CD14-positive monocyte (primary cell): ENCODE measurements around the gene SLC43A3. TPM values are rescaled to one million over a fixed set of nuclear protein-coding genes. Genes with fewer than 3 reads are reported as not detected.

ENCODE experiments used
- DNase-seq, 3 donors: peaks; one replicate each; pipeline ENCODE4 v3.0.0-alpha.2; 2011 to 2022
- H2AFZ ChIP-seq: 2 replicates; pipeline ENCODE4 v1.6.0; 2012; ENCODE audit warnings: mild to moderate bottlenecking, low read depth, low read length, inconsistent platforms; ENCODE audit not compliant: insufficient read depth, poor library complexity, severe bottlenecking
- H3K27ac ChIP-seq, 2 donors: 1 replicate in 1 of 2; 2 replicates in 1 of 2; pipeline ENCODE4 v1.5.1; 2012 to 2013; ENCODE audit warnings: low read length in 2 of 2, control low read depth in 1 of 2, inconsistent platforms in 1 of 2, low read depth in 1 of 2, mild to moderate bottlenecking in 1 of 2
- H3K27me3 ChIP-seq, 2 donors: one replicate each; pipeline versions ENCODE4 v1.6.0 to v1.6.1; 2011 to 2013; ENCODE audit warnings: low read length in 2 of 2; ENCODE audit not compliant: control insufficient read depth in 2 of 2, insufficient read depth in 2 of 2
- H3K36me3 ChIP-seq, 2 donors: replicated peaks in 1 of 2; 1 replicate in 1 of 2; 2 replicates in 1 of 2; pipeline versions ENCODE4 v1.5.1 to v1.6.1; 2012 to 2013; ENCODE audit warnings: low read length in 2 of 2, control low read depth in 1 of 2, inconsistent platforms in 1 of 2, mild to moderate bottlenecking in 1 of 2; ENCODE audit not compliant: insufficient read depth in 2 of 2, control insufficient read depth in 1 of 2
- H3K4me1 ChIP-seq, 2 donors: 1 replicate in 1 of 2; 2 replicates in 1 of 2; pipeline versions ENCODE4 v1.5.1 to v1.6.1; 2012 to 2013; ENCODE audit warnings: low read length in 2 of 2, control low read depth in 1 of 2, inconsistent platforms in 1 of 2, mild to moderate bottlenecking in 1 of 2, moderate library complexity in 1 of 2; ENCODE audit not compliant: insufficient read depth in 2 of 2, control insufficient read depth in 1 of 2
- H3K4me2 ChIP-seq: replicated peaks from 2 replicates; pipeline ENCODE3; 2012; ENCODE audit warnings: low read length, moderate library complexity, mild to moderate bottlenecking; ENCODE audit not compliant: poor library complexity, severe bottlenecking; ENCODE audit errors: extremely low read depth
- H3K4me3 ChIP-seq, 3 experiments: fragments of 200-600 bp in 1 of 3; sonication (generic) in 1 of 3; replicated peaks in 1 of 3; 1 replicate in 2 of 3; 2 replicates in 1 of 3; pipeline ENCODE4 v1.5.1; 2011 to 2013; ENCODE audit warnings: low read length in 3 of 3, mild to moderate bottlenecking in 3 of 3, control low read depth in 2 of 3, low read depth in 2 of 3, inconsistent platforms in 1 of 3, moderate library complexity in 1 of 3
- H3K79me2 ChIP-seq: 2 replicates; pipeline ENCODE4 v1.6.0; 2012; ENCODE audit warnings: mild to moderate bottlenecking, control low read depth, inconsistent platforms, low read length, moderate library complexity; ENCODE audit not compliant: insufficient read depth
- H3K9ac ChIP-seq: 2 replicates; pipeline ENCODE4 v1.6.0; 2017; ENCODE audit warnings: low read length, mild to moderate bottlenecking; ENCODE audit not compliant: insufficient read depth, poor library complexity, severe bottlenecking
- H3K9me3 ChIP-seq, 2 donors: replicated peaks in 1 of 2; 1 replicate in 1 of 2; 2 replicates in 1 of 2; pipeline versions ENCODE4 v1.5.1 to v1.6.1; 2012 to 2013; ENCODE audit warnings: low read length in 2 of 2, control low read depth in 1 of 2; ENCODE audit not compliant: control insufficient read depth in 1 of 2, insufficient read depth in 1 of 2
- H4K20me1 ChIP-seq: 2 replicates; pipeline ENCODE4 v1.6.0; 2012; ENCODE audit warnings: mild to moderate bottlenecking, low read length, control low read depth, moderate library complexity; ENCODE audit not compliant: insufficient read depth
- H3K27ac Mint-ChIP-seq, 7 donors: one replicate each; pipeline ENCODE4 v1.8.0; 2020; ENCODE audit warnings: mild to moderate bottlenecking in 7 of 7, mixed read lengths in 7 of 7, moderate library complexity in 6 of 7, inconsistent platforms in 2 of 7
- H3K27me3 Mint-ChIP-seq, 3 donors: one replicate each; pipeline ENCODE4 v1.8.0; 2021 to 2022; ENCODE audit warnings: low read depth in 3 of 3, mild to moderate bottlenecking in 3 of 3, mixed read lengths in 3 of 3, moderate library complexity in 3 of 3, inconsistent platforms in 1 of 3
- H3K36me3 Mint-ChIP-seq, 2 donors: one replicate each; pipeline ENCODE4 v1.8.0; 2020; ENCODE audit warnings: mixed read lengths in 2 of 2, inconsistent platforms in 1 of 2, mild to moderate bottlenecking in 1 of 2
- H3K4me1 Mint-ChIP-seq: one replicate; pipeline ENCODE4 v1.8.0; 2020; ENCODE audit warnings: mild to moderate bottlenecking, mixed read lengths
- H3K4me3 Mint-ChIP-seq, 2 donors: one replicate each; pipeline ENCODE4 v1.8.0; 2020; ENCODE audit warnings: mild to moderate bottlenecking in 2 of 2, mixed read lengths in 2 of 2, moderate library complexity in 1 of 2
- H3K9me3 Mint-ChIP-seq, 7 donors: one replicate each; pipeline ENCODE4 v1.8.0; 2020 to 2022; ENCODE audit warnings: mixed read lengths in 7 of 7, mild to moderate bottlenecking in 6 of 7, moderate library complexity in 6 of 7, inconsistent platforms in 2 of 7
- WGBS: methylation state at CpG from one replicate; pipeline ENCODE4 v1.1.5; 2013; ENCODE audit warnings: missing lambda C conversion rate; ENCODE audit not compliant: insufficient coverage; 5-methylcytosine and 5-hydroxymethylcytosine counted together
- intact Hi-C, 2 donors: fragments of 100-400 bp; cut with micrococcal nuclease; formaldehyde crosslinking; loops; one replicate each; pipeline versions ENCODE4 v1.15.0 to v1.15.1; 2023
- polyA plus RNA-seq, 3 donors: library from polyadenylated mRNA; depleted of rRNA in 1 of 3; unstranded in 2 of 3; stranded (reverse) in 1 of 3; fragments of 300-500 nt in 2 of 3; fragments of >200 nt in 1 of 3; fragmentation: Illumina TruSeq in 2 of 3; gene quantifications; 1 replicate in 2 of 3; 2 replicates in 1 of 3; pipeline ENCODE4 v1.2.3, GENCODE V29; 2012 to 2021
- TF ChIP-seq, protein P1 (sequence below): fragments of 200-600 bp; IDR thresholded peaks from one replicate; pipeline ENCODE4 v1.8.0; 2022; ENCODE audit warnings: antibody characterized with exemption, mild to moderate bottlenecking

Gene SLC43A3
- polyA plus RNA-seq, 3 donors = 82.4 to 116 (median 109) TPM

- H4K20me1 ChIP-seq = peaks cover 59% of the 10 kb centered on the region
- no peak overlapping the region for H3K9ac ChIP-seq
- peak overlapping the region in 1 of 2 donors; percentile 63 for H3K27ac ChIP-seq
- Mint-ChIP-seq H3K4me3 (no peak overlapping the region), H3K9me3 (peaks cover 4 to 17% (median 9%) of the 10 kb centered on the region in 7 donors), H3K27ac (peak overlapping the region; percentile 35 to 91 (median 77)), H3K27me3 (peaks cover 0 to 3% (median 2%) of the 10 kb centered on the region in 3 donors), H3K36me3 (peaks cover 57 to 61% of the 10 kb centered on the region in 2 donors), H3K4me1 (peaks cover 34% of the 10 kb centered on the region)
- peaks cover 25 to 26% of the 10 kb centered on the region in 2 donors for H3K4me1 ChIP-seq
- TF ChIP-seq, protein P1, sequence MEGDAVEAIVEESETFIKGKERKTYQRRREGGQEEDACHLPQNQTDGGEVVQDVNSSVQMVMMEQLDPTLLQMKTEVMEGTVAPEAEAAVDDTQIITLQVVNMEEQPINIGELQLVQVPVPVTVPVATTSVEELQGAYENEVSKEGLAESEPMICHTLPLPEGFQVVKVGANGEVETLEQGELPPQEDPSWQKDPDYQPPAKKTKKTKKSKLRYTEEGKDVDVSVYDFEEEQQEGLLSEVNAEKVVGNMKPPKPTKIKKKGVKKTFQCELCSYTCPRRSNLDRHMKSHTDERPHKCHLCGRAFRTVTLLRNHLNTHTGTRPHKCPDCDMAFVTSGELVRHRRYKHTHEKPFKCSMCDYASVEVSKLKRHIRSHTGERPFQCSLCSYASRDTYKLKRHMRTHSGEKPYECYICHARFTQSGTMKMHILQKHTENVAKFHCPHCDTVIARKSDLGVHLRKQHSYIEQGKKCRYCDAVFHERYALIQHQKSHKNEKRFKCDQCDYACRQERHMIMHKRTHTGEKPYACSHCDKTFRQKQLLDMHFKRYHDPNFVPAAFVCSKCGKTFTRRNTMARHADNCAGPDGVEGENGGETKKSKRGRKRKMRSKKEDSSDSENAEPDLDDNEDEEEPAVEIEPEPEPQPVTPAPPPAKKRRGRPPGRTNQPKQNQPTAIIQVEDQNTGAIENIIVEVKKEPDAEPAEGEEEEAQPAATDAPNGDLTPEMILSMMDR = no peak
- no peaks in the 10 kb centered on the region for H3K27me3 ChIP-seq
- H3K4me2 ChIP-seq = peak overlapping the region; percentile 38
- H3K79me2 ChIP-seq = peaks cover 12% of the 10 kb centered on the region
- intact Hi-C loops = no loop called here
- WGBS = 0% methylated on average over 1 of the region's 4 CpGs
- peak overlapping the region in 1 of 3 experiments; percentile 2 for H3K4me3 ChIP-seq
- peaks cover 46 to 58% of the 10 kb centered on the region in 2 donors for H3K36me3 ChIP-seq
- no peak overlapping the region for H2AFZ ChIP-seq
- peaks cover 0 to 9% of the 10 kb centered on the region in 2 donors for H3K9me3 ChIP-seq
- DNase-seq = peak; percentile 53 to 89 (median 72)
These were observed 20.5 kb downstream of the SLC43A3 start for GRCh38 chr11:57406337-57406904.

DNA sequence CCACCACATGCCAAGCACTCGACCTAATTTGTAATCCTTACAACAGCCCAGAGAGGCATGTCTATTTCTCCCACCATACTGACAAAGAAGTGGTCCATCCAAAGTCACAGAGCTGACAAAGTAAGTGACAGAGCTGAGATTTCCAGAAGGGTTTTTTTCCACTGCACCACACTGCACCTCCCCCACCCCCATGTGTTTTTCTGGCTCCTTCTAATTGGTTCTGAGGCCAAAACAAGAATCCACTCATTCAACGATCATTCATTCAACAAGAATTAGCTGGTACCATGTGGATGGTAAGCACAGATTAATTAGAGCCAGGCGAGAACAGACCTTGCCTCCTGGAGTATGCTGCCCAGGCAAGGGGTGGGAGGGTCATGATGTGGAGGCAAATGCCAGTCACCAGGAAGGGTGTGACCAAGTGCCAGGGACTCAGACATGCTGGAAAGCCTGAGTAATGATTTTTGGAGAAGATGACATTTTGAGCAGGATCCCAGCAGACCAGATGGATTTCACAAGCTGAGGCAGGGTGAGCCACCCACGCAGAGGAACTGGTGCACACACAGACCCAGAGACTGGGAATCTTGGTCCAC lies 21.6 kb downstream of the SLC43A3 start:
- TF ChIP-seq, protein P1 = no peak
- Histone ChIP-seq H3K27ac (peak overlapping the region in 1 of 2 donors; percentile 63), H3K79me2 (peaks cover 9% of the 10 kb centered on the region), H3K4me3 (no peak overlapping the region), H3K4me2 (no peak overlapping the region), H3K4me1 (peaks cover 25 to 26% of the 10 kb centered on the region in 2 donors), H3K36me3 (peaks cover 36 to 48% of the 10 kb centered on the region in 2 donors), H4K20me1 (peaks cover 49% of the 10 kb centered on the region), H3K9ac (no peak overlapping the region), H3K27me3 (no peaks in the 10 kb centered on the region), H3K9me3 (peaks cover 0 to 9% of the 10 kb centered on the region in 2 donors), H2AFZ (no peak overlapping the region)
- peaks cover 0 to 3% (median 2%) of the 10 kb centered on the region in 3 donors for H3K27me3 Mint-ChIP-seq
- peaks cover 4 to 17% (median 9%) of the 10 kb centered on the region in 7 donors for H3K9me3 Mint-ChIP-seq
- WGBS = 42% methylated on average over 2 of the region's 4 CpGs
- intact Hi-C loops = no loop called here
- H3K27ac Mint-ChIP-seq = peak overlapping the region; percentile 41 to 87 (median 70)
- H3K36me3 Mint-ChIP-seq = peaks cover 51 to 53% of the 10 kb centered on the region in 2 donors
- peak; percentile 23 to 69 (median 36) for DNase-seq
- peaks cover 31% of the 10 kb centered on the region for H3K4me1 Mint-ChIP-seq
- no peak overlapping the region for H3K4me3 Mint-ChIP-seq
